Measurements from ENCODE around the gene SLAMF7.

SLAMF7 gene

DNA sequence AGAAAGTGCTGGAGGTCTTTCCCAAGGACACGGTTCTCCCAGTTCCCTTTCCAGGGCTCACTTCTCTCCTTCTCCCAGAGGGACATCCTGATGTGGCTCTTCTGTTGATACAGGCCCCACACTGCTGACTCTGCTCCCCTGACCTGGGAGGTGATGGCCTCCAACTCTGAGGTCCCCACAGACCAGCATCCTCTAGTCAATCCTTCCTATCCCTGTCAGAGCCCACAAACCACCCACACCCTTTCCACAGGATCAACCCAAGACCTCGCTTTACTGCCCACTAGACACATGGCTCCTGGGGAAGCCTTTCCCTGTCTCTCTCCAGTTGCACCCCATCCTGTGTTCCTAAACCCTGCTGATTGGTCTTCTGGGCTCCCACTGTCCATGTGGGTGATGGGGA lies 11.6 kb downstream of the SLAMF7 start:
- Histone ChIP-seq H3K4me3 (ENCODE audit: low read depth, low read length) (no peak overlapping the region), H3K27ac (no peak overlapping the region), H3K36me3 (replicated peaks) (no peaks in the 10 kb centered on the region), H3K27me3 (replicated peaks) (no peaks in the 10 kb centered on the region)
- in situ Hi-C loops (cut with HindIII; ENCODE audit: low pct_ligation_motif_present, low sequenced_read_pairs): no loop called here
- DNase-seq: no peak
- TF ChIP-seq, protein P1, sequence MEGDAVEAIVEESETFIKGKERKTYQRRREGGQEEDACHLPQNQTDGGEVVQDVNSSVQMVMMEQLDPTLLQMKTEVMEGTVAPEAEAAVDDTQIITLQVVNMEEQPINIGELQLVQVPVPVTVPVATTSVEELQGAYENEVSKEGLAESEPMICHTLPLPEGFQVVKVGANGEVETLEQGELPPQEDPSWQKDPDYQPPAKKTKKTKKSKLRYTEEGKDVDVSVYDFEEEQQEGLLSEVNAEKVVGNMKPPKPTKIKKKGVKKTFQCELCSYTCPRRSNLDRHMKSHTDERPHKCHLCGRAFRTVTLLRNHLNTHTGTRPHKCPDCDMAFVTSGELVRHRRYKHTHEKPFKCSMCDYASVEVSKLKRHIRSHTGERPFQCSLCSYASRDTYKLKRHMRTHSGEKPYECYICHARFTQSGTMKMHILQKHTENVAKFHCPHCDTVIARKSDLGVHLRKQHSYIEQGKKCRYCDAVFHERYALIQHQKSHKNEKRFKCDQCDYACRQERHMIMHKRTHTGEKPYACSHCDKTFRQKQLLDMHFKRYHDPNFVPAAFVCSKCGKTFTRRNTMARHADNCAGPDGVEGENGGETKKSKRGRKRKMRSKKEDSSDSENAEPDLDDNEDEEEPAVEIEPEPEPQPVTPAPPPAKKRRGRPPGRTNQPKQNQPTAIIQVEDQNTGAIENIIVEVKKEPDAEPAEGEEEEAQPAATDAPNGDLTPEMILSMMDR (IDR thresholded peaks at IDR 0.05; ENCODE audit: low read depth, low read length, missing control alignments): no peak

DNA sequence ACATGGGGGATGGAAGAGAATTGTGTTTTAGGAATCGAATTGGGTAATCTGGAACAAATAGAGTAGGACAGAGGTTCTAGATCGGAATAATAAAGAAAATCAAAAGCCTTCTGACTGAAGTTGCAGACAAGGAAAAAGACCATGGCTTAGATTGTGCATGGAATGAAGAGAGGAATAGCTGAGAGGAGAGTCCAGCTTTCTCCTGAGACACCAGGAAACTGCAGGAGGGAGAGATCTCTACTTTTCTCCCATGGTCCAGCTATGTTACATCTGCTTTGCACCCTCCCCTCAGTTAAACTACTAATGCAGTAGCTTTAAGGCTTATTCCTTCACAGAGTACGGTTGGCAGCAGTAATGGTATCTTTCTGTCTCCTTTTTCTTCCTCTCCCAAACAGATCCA lies 13.4 kb downstream of the SLAMF7 start:
- Histone ChIP-seq H3K27ac (no peak overlapping the region), H3K4me3 (ENCODE audit: low read depth, low read length) (no peak overlapping the region), H3K36me3 (replicated peaks) (no peaks in the 10 kb centered on the region), H3K27me3 (replicated peaks) (no peaks in the 10 kb centered on the region)
- no peak for DNase-seq
- TF ChIP-seq, protein P1 (IDR thresholded peaks at IDR 0.05; ENCODE audit: low read depth, low read length, missing control alignments): no peak
- in situ Hi-C loops (cut with HindIII; ENCODE audit: low pct_ligation_motif_present, low sequenced_read_pairs): no loop called here

DNA sequence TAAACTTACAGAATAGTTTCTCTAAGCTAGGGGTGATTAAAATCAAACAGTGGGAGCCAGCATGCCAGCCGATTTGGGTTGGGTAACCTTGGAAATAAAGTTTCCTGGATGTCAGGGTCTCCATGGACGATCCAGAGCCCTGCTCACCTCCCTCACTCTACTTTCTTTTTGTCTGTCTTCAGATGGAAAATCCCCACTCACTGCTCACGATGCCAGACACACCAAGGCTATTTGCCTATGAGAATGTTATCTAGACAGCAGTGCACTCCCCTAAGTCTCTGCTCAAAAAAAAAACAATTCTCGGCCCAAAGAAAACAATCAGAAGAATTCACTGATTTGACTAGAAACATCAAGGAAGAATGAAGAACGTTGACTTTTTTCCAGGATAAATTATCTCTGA lies 13.9 kb downstream of the SLAMF7 start:
- no peak for DNase-seq
- in situ Hi-C loops (cut with HindIII; ENCODE audit: low pct_ligation_motif_present, low sequenced_read_pairs): no loop called here
- Histone ChIP-seq H3K27me3 (replicated peaks) (no peaks in the 10 kb centered on the region), H3K36me3 (replicated peaks) (no peaks in the 10 kb centered on the region), H3K27ac (no peak overlapping the region), H3K4me3 (ENCODE audit: low read depth, low read length) (no peak overlapping the region)
- TF ChIP-seq, protein P1 (IDR thresholded peaks at IDR 0.05; ENCODE audit: low read depth, low read length, missing control alignments): no peak

DNA sequence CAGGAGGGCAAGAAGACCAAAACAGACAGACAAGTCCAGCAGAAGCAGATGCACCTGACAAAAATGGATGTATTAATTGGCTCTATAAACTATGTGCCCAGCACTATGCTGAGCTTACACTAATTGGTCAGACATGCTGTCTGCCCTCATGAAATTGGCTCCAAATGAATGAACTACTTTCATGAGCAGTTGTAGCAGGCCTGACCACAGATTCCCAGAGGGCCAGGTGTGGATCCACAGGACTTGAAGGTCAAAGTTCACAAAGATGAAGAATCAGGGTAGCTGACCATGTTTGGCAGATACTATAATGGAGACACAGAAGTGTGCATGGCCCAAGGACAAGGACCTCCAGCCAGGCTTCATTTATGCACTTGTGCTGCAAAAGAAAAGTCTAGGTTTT lies 14.5 kb downstream of the SLAMF7 start:
- Histone ChIP-seq H3K27me3 (replicated peaks) (no peaks in the 10 kb centered on the region), H3K36me3 (replicated peaks) (no peaks in the 10 kb centered on the region), H3K27ac (no peak overlapping the region), H3K4me3 (ENCODE audit: low read depth, low read length) (no peak overlapping the region)
- no peak for DNase-seq
- TF ChIP-seq, protein P1 (IDR thresholded peaks at IDR 0.05; ENCODE audit: low read depth, low read length, missing control alignments): no peak
- in situ Hi-C loops (cut with HindIII; ENCODE audit: low pct_ligation_motif_present, low sequenced_read_pairs): no loop called here

DNA sequence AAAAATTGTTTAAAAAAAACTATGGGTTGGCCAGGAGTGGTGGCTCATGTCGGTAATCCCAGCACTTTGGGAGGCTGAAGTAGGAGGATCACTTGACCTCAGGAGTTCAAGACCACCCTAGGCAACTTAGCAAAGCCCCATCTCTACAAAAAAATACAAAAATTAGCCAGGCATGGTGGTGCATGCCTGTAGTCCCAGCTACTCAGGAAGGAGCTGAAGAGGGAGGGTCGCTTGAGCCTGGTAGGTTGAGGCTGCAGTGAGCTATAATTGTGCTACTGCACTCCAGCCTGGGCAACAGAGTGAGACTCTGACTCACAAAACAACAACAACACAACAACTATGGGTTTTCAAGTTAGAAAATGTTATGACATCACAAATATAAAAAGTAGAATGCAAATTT lies 16.4 kb downstream of the SLAMF7 start:
- Histone ChIP-seq H3K27me3 (replicated peaks) (no peaks in the 10 kb centered on the region), H3K4me3 (ENCODE audit: low read depth, low read length) (no peak overlapping the region), H3K27ac (no peak overlapping the region), H3K36me3 (replicated peaks) (no peaks in the 10 kb centered on the region)
- TF ChIP-seq, protein P1 (IDR thresholded peaks at IDR 0.05; ENCODE audit: low read depth, low read length, missing control alignments): no peak
- no peak for DNase-seq
- in situ Hi-C loops (cut with HindIII; ENCODE audit: low pct_ligation_motif_present, low sequenced_read_pairs): no loop called here
